Fibroblast of lung (primary cell): ENCODE data around the gene TRIP13. TPM values are rescaled to one million over a fixed set of nuclear protein-coding genes. Genes with fewer than 3 reads are reported as not detected.

Source experiments
- DNase-seq, 2 donors: peaks; one replicate each; pipeline versions ENCODE4 v3.0.0 to v3.0.0-alpha.2; 2010; ENCODE audit warnings: low read depth in 2 of 2
- H2AFZ ChIP-seq: 2 replicates; pipeline ENCODE4 v1.5.1; 2012; ENCODE audit warnings: low read length, control low read depth, inconsistent platforms
- H3K27ac ChIP-seq: 2 replicates; pipeline ENCODE4 v1.5.1; 2011; ENCODE audit warnings: low read length, control low read depth; ENCODE audit not compliant: insufficient read depth
- H3K27me3 ChIP-seq: 2 replicates; pipeline ENCODE4 v1.5.1; 2011; ENCODE audit warnings: mild to moderate bottlenecking, low read length; ENCODE audit not compliant: control insufficient read depth, insufficient read depth
- H3K36me3 ChIP-seq: 2 replicates; pipeline ENCODE4 v1.5.1; 2011; ENCODE audit warnings: low read length; ENCODE audit not compliant: control insufficient read depth, insufficient read depth
- H3K4me1 ChIP-seq: 2 replicates; pipeline ENCODE4 v1.5.1; 2011; ENCODE audit warnings: low read length; ENCODE audit not compliant: control insufficient read depth, insufficient read depth; ENCODE audit errors: extremely low read depth
- H3K4me2 ChIP-seq: 2 replicates; pipeline ENCODE4 v1.5.1; 2011; ENCODE audit warnings: low read length, control low read depth; ENCODE audit not compliant: insufficient read depth; ENCODE audit errors: extremely low read depth
- H3K4me3 ChIP-seq, 4 experiments: fragments of 200-600 bp in 1 of 4; sonication (generic) in 1 of 4; replicated peaks in 1 of 4; 2 replicates each; pipeline ENCODE4 v1.5.1; 2011 to 2016; ENCODE audit warnings: low read length in 4 of 4, low read depth in 3 of 4, mild to moderate bottlenecking in 3 of 4, control low read depth in 2 of 4, inconsistent platforms in 1 of 4, mixed read lengths in 1 of 4; ENCODE audit not compliant: insufficient read depth in 1 of 4; ENCODE audit errors: control extremely low read depth in 1 of 4
- H3K79me2 ChIP-seq: 2 replicates; pipeline ENCODE4 v1.5.1; 2012; ENCODE audit warnings: mild to moderate bottlenecking, low read length, inconsistent platforms; ENCODE audit not compliant: control insufficient read depth, insufficient read depth
- H3K9ac ChIP-seq: 2 replicates; pipeline ENCODE4 v1.5.1; 2011; ENCODE audit warnings: mild to moderate bottlenecking, low read length, control low read depth; ENCODE audit not compliant: insufficient read depth
- H3K9me3 ChIP-seq: 2 replicates; pipeline ENCODE4 v1.5.1; 2012; ENCODE audit warnings: low read depth, low read length; ENCODE audit not compliant: control insufficient read depth, insufficient read depth
- H4K20me1 ChIP-seq: 2 replicates; pipeline ENCODE4 v1.5.1; 2011; ENCODE audit warnings: low read length; ENCODE audit not compliant: control insufficient read depth, insufficient read depth; ENCODE audit errors: extremely low read depth
- CTCF ChIP-seq, 2 donors: IDR thresholded peaks in 1 of 2; conservative IDR thresholded peaks in 1 of 2; 1 replicate in 1 of 2; 2 replicates in 1 of 2; pipeline ENCODE4 v1.5.1; 2011 to 2012; ENCODE audit warnings: low read length in 2 of 2, control low read depth in 1 of 2, inconsistent platforms in 1 of 2, low read depth in 1 of 2, mild to moderate bottlenecking in 1 of 2
- EZH2 ChIP-seq: IDR thresholded peaks from 2 replicates; pipeline ENCODE4 v1.5.1; 2012; ENCODE audit warnings: low read length, control low read depth, mild to moderate bottlenecking; ENCODE audit errors: missing control alignments
- polyA plus RNA-seq, 2 donors: library from polyadenylated mRNA; depleted of rRNA in 1 of 2; stranded (reverse) in 1 of 2; unstranded in 1 of 2; fragments of >200 nt; gene quantifications; 2 replicates each; pipeline ENCODE4 v1.2.1, GENCODE V29; 2011 to 2012; ENCODE audit warnings: missing spikeins in 1 of 2
- total RNA-seq: library from RNA; depleted of rRNA; stranded (reverse); fragments of >200 nt; gene quantifications from 2 replicates; pipeline ENCODE4 v1.2.1, GENCODE V29; 2014

Gene TRIP13
- total and polyA plus RNA-seq, 2 donors (not counting 1 experiment from before 2014, with no cell fraction given) = 7.4 to 11.7 TPM

GRCh38 chr5:854966-855743 lies 37.5 kb upstream of the TRIP13 start:
- no peak overlapping the region for H3K27ac ChIP-seq
- no peak for DNase-seq

GRCh38 chr5:855771-856530 lies 36.7 kb upstream of the TRIP13 start:
- DNase-seq = peak in 1 of 2 donors; percentile 6
- no peaks in the 10 kb centered on the region for H3K27me3 ChIP-seq
- H3K4me1 ChIP-seq = no peaks in the 10 kb centered on the region

More at GRCh38 chr5:854966-855743, 37.5 kb upstream of the TRIP13 start:
- Histone ChIP-seq H3K4me1 (no peaks in the 10 kb centered on the region), H3K27me3 (no peaks in the 10 kb centered on the region), H3K4me2 (no peak overlapping the region), H3K9ac (no peak overlapping the region), H4K20me1 (no peaks in the 10 kb centered on the region), H3K36me3 (no peaks in the 10 kb centered on the region), H3K9me3 (no peaks in the 10 kb centered on the region), H2AFZ (no peak overlapping the region), H3K4me3 (no peak overlapping the region), H3K79me2 (no peaks in the 10 kb centered on the region)
- TF ChIP-seq CTCF (conservative IDR thresholded peaks at IDR 0.05 in 1 of 2, IDR thresholded peaks at IDR 0.05 in 1 of 2; ENCODE audit: low read depth in 1 of 2, low read length in 2 of 2) (no peak), EZH2 (no peak)

More at GRCh38 chr5:855771-856530, 36.7 kb upstream of the TRIP13 start:
- TF ChIP-seq CTCF (conservative IDR thresholded peaks at IDR 0.05 in 1 of 2, IDR thresholded peaks at IDR 0.05 in 1 of 2; ENCODE audit: low read depth in 1 of 2, low read length in 2 of 2) = no peak
- TF ChIP-seq EZH2 = no peak
- H3K36me3 ChIP-seq = no peaks in the 10 kb centered on the region
- H3K4me3 ChIP-seq = no peak overlapping the region
- no peak overlapping the region for H2AFZ ChIP-seq
- H3K27ac ChIP-seq = no peak overlapping the region
- no peaks in the 10 kb centered on the region for H3K9me3 ChIP-seq
- H3K79me2 ChIP-seq = no peaks in the 10 kb centered on the region
- H3K9ac ChIP-seq = no peak overlapping the region
- no peak overlapping the region for H3K4me2 ChIP-seq
- H4K20me1 ChIP-seq = no peaks in the 10 kb centered on the region
